IMR-90 (cell line): ENCODE measurements around the gene RAI1. TPM values are rescaled to one million over a fixed set of nuclear protein-coding genes. Genes with fewer than 3 reads are reported as not detected.

Source experiments
- ATAC-seq: fragments of 200-7000 bp; cut with Tn5 transposase; 2 replicates; pipeline ENCODE4 v1.9.1; 2020; ENCODE audit warnings: low read depth, mild to moderate bottlenecking, moderate library complexity
- BruUV-seq: library from RNA; stranded (reverse); fragments of 400-500 nt; replicated peaks from 2 replicates; lab custom pipeline; 2021; lab: Mats Ljungman, UMichigan
- CTCF ChIA-PET: fragments of 300-600 bp; formaldehyde crosslinking; extraction: SDS; loops from one replicate; lab custom pipeline; 2021; ENCODE audit warnings: antibody characterized with exemption; lab: Yijun Ruan, JAX
- POLR2A ChIA-PET: fragments of 300-600 bp; sonication (Branson Sonifier 250); formaldehyde crosslinking; loops from one replicate; lab custom pipeline; 2022; ENCODE audit warnings: antibody characterized with exemption; ENCODE audit not compliant: unreplicated experiment; lab: Charles Lee
- DNase-seq: peaks from one replicate; pipeline ENCODE4 v3.0.0; 2013
- H2AFZ ChIP-seq: replicated peaks from 2 replicates; pipeline ENCODE3; 2013; ENCODE audit warnings: low read length, mild to moderate bottlenecking; ENCODE audit not compliant: poor library complexity
- H2AK5ac ChIP-seq: 2 replicates; pipeline ENCODE4 v1.6.1; 2013; ENCODE audit warnings: low read depth, low read length, inconsistent platforms
- H2AK9ac ChIP-seq: replicated peaks from 2 replicates; pipeline ENCODE3; 2013; ENCODE audit warnings: mild to moderate bottlenecking, low read depth, low read length, moderate library complexity; ENCODE audit not compliant: poor library complexity
- H2BK120ac ChIP-seq: 2 replicates; pipeline ENCODE4 v1.6.1; 2013; ENCODE audit warnings: low read depth, low read length, inconsistent platforms
- H2BK15ac ChIP-seq: 3 replicates; pipeline ENCODE4 v1.6.1; 2013; ENCODE audit warnings: low read depth, low read length, inconsistent platforms
- H2BK20ac ChIP-seq: 2 replicates; pipeline ENCODE4 v1.6.1; 2013; ENCODE audit warnings: low read depth, mild to moderate bottlenecking, inconsistent platforms, low read length, moderate library complexity
- H2BK5ac ChIP-seq: 2 replicates; pipeline ENCODE4 v1.6.1; 2013; ENCODE audit warnings: mild to moderate bottlenecking, low read depth, low read length, inconsistent platforms; ENCODE audit not compliant: poor library complexity, severe bottlenecking
- H3K14ac ChIP-seq: replicated peaks from 2 replicates; pipeline ENCODE4 v1.6.1; 2013; ENCODE audit warnings: low read depth, low read length, inconsistent platforms
- H3K18ac ChIP-seq: 2 replicates; pipeline ENCODE4 v1.6.1; 2013; ENCODE audit warnings: low read depth, low read length, control low read depth
- H3K23ac ChIP-seq: 2 replicates; pipeline ENCODE4 v1.6.1; 2013; ENCODE audit warnings: low read depth, low read length, inconsistent platforms
- H3K27ac ChIP-seq: 2 replicates; pipeline ENCODE4 v1.5.1; 2013; ENCODE audit warnings: mild to moderate bottlenecking, control low read depth, low read length; ENCODE audit not compliant: insufficient read depth
- H3K27me3 ChIP-seq: 2 replicates; pipeline ENCODE4 v1.6.1; 2013; ENCODE audit warnings: low read length; ENCODE audit not compliant: control insufficient read depth, insufficient read depth
- H3K36me3 ChIP-seq: 2 replicates; pipeline ENCODE4 v1.6.1; 2013; ENCODE audit warnings: low read length, mixed read lengths; ENCODE audit not compliant: control insufficient read depth, insufficient read depth
- H3K4ac ChIP-seq: 2 replicates; pipeline ENCODE4 v1.6.1; 2013; ENCODE audit warnings: low read depth, low read length, inconsistent platforms
- H3K4me1 ChIP-seq: 2 replicates; pipeline ENCODE4 v1.6.1; 2013; ENCODE audit warnings: low read length, mixed read lengths; ENCODE audit not compliant: control insufficient read depth, insufficient read depth
- H3K4me2 ChIP-seq: 2 replicates; pipeline ENCODE4 v1.6.1; 2013; ENCODE audit warnings: low read depth, mild to moderate bottlenecking, control low read depth, low read length, moderate library complexity
- H3K4me3 ChIP-seq: 2 replicates; pipeline ENCODE4 v1.5.1; 2013; ENCODE audit warnings: low read depth, mild to moderate bottlenecking, control low read depth, low read length, moderate library complexity; ENCODE audit not compliant: insufficient read depth
- H3K56ac ChIP-seq: 2 replicates; pipeline ENCODE4 v1.6.1; 2013; ENCODE audit warnings: low read length, inconsistent platforms; ENCODE audit not compliant: insufficient read depth; ENCODE audit errors: extremely low read depth
- H3K79me1 ChIP-seq, 2 experiments: 2 replicates each; pipeline ENCODE4 v1.6.1; 2013; ENCODE audit warnings: low read length in 2 of 2, inconsistent platforms in 1 of 2, low read depth in 1 of 2
- H3K9ac ChIP-seq: 2 replicates; pipeline ENCODE4 v1.6.1; 2013; ENCODE audit warnings: low read depth, low read length, control low read depth
- H3K9me1 ChIP-seq: 2 replicates; pipeline ENCODE4 v1.6.1; 2013; ENCODE audit warnings: low read length, inconsistent platforms; ENCODE audit not compliant: insufficient read depth
- H3K9me3 ChIP-seq: 2 replicates; pipeline ENCODE4 v1.6.1; 2013; ENCODE audit warnings: low read length; ENCODE audit not compliant: control insufficient read depth, insufficient read depth
- H4K20me1 ChIP-seq: 2 replicates; pipeline ENCODE4 v1.6.1; 2013; ENCODE audit warnings: low read length, inconsistent platforms; ENCODE audit not compliant: insufficient read depth
- H4K5ac ChIP-seq: 2 replicates; pipeline ENCODE4 v1.6.1; 2013; ENCODE audit warnings: mild to moderate bottlenecking, low read depth, low read length, control low read depth
- H4K8ac ChIP-seq, 2 experiments: 2 replicates each; pipeline ENCODE4 v1.6.1; 2013; ENCODE audit warnings: low read depth in 2 of 2, low read length in 2 of 2, control low read depth in 1 of 2, inconsistent platforms in 1 of 2
- H4K91ac ChIP-seq: 2 replicates; pipeline ENCODE4 v1.6.1; 2013; ENCODE audit warnings: low read depth, low read length, inconsistent platforms; ENCODE audit not compliant: insufficient read depth
- CEBPB ChIP-seq: IDR thresholded peaks from 2 replicates; pipeline ENCODE4 v1.6.1; 2012; ENCODE audit warnings: low read depth, low read length, improper control_type of control experiment
- MXI1 ChIP-seq: IDR thresholded peaks from 2 replicates; pipeline ENCODE4 v1.6.1; 2012; ENCODE audit warnings: low read depth, mild to moderate bottlenecking, low read length, moderate library complexity, borderline replicate concordance
- NFE2L2 ChIP-seq: fragments of 150-350 bp; IDR thresholded peaks from 2 replicates; pipeline ENCODE4 v1.6.1; 2016; ENCODE audit warnings: low read depth, mild to moderate bottlenecking, low read length
- WGBS, 2 experiments: methylation state at CpG; one replicate each; pipeline versions ENCODE4 v1.1.5 to v1.1.7; 2013; ENCODE audit warnings: missing lambda C conversion rate in 2 of 2; ENCODE audit not compliant: insufficient read length in 1 of 2; ENCODE audit errors: extremely low coverage in 2 of 2; 5-methylcytosine and 5-hydroxymethylcytosine counted together
- dilution Hi-C: fragments of 300-500 bp; cut with HindIII; formaldehyde crosslinking; loops from one replicate; pipeline ENCODE4 v1.14.3; 2018; ENCODE audit warnings: low sequenced_read_pairs; ENCODE audit not compliant: unreplicated experiment
- in situ Hi-C: fragments of 300-500 bp; cut with MboI; formaldehyde crosslinking; loops from 3 replicates; pipeline ENCODE4 v1.14.3; 2019; ENCODE audit warnings: low sequenced_read_pairs, inconsistent platforms, mixed read lengths
- intact Hi-C: fragments of 100-400 bp; cut with micrococcal nuclease; formaldehyde crosslinking; loops from 2 replicates; pipeline ENCODE4 v1.10.0; 2022
- polyA plus RNA-seq, 3 experiments: library from polyadenylated mRNA; depleted of rRNA; stranded (reverse); fragments of >200 nt; gene quantifications; 2 replicates each; pipeline ENCODE4 v1.2.3, GENCODE V29; 2012; ENCODE audit warnings: low replicate concordance in 1 of 3
- total RNA-seq: library from RNA; depleted of rRNA; stranded (reverse); fragments of >200 nt; gene quantifications from 2 replicates; pipeline ENCODE4 v1.2.3, GENCODE V29; 2012

RAI1 gene
- total and polyA plus RNA-seq, 2 of the 4 experiments (the other 2 are of a cell fraction) = 1.8 to 10.5 TPM

DNA sequence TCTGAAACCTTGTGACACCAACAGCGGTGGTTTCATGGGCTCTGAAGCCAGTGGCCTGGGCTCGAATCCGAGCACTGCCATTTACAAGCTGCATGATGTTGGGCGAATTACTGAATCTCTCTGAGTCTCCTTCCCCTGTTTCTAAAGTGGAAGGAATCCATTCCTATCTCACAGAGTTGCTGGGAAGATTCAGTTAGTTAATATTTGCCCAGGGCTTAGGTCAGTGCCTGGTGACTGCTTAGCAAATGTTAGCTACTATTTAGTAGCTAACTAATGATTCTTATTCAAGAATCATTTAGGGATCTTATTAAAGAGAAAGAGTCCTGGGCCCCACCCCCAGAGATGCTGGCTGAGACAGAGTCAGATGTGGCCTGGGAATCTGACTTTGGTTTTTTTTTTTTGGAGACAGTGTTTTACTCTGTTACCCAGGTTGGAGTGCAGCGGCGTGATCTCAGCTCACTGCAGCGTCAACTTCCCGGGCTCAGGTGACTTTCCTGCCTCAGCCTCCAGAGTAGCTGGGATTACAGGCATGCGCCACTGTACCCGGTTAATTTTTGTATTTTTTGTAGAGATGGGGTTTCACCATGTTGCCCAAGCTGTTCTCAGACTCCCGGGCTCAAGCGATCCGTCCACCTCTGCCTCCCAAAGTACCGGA lies 33.6 kb upstream of the RAI1 start:
- no peak overlapping the region for H3K56ac ChIP-seq
- H2BK120ac ChIP-seq = no peak overlapping the region
- no peak overlapping the region for H3K4me3 ChIP-seq
- no peak overlapping the region for H2AK9ac ChIP-seq
- no peak overlapping the region for H4K5ac ChIP-seq
- in situ Hi-C loops = loop anchor here (25.0 kb wide), 1 partner anchor 635 kb away; no protein-coding TSS in a partner anchor
- H3K23ac ChIP-seq = no peak overlapping the region
- H3K27ac ChIP-seq = no peak overlapping the region
- no peak overlapping the region for H2BK20ac ChIP-seq
- H4K8ac ChIP-seq = no peak overlapping the region
- H3K79me1 ChIP-seq = no peaks in the 10 kb centered on the region
- H3K18ac ChIP-seq = no peak overlapping the region
- H3K36me3 ChIP-seq = no peaks in the 10 kb centered on the region
- BruUV-seq = no TSS peak
- no peak overlapping the region for H3K14ac ChIP-seq
- H2AK5ac ChIP-seq = no peak overlapping the region
- DNase-seq (no peak), ATAC-seq (no peak)
- no peaks in the 10 kb centered on the region for H4K20me1 ChIP-seq
- H3K4me1 ChIP-seq = peaks cover 3% of the 10 kb centered on the region; the same call in 1 of the 2 replicates
- TF ChIP-seq CEBPB = no peak
- TF ChIP-seq MXI1 = no peak
- no peak for TF ChIP-seq NFE2L2
- H3K4me2 ChIP-seq = no peak overlapping the region
- H3K9me1 ChIP-seq = no peaks in the 10 kb centered on the region
- ChIA-PET CTCF (interaction anchor here (1.6 kb wide), 1 partner anchor 151 kb away, joined by 3 read pairs; the partner anchor contains the start of gene RASD1), POLR2A (no interaction called here)
- H2BK5ac ChIP-seq = no peak overlapping the region
- H2BK15ac ChIP-seq = no peak overlapping the region
- no peak overlapping the region for H2AFZ ChIP-seq
- no peak overlapping the region for H4K91ac ChIP-seq
- no peak overlapping the region for H3K4ac ChIP-seq
- WGBS, 2 experiments = 93% methylated on average over 3 of the region's 14 CpGs; no CpG with 5 or more reads in 1 of the 2 experiments
- H3K27me3 ChIP-seq = peaks cover 21% of the 10 kb centered on the region
- H3K9me3 ChIP-seq = peaks cover 3% of the 10 kb centered on the region
- dilution Hi-C loops = no loop called here
- intact Hi-C loops = no loop called here
- no peak overlapping the region for H3K9ac ChIP-seq
